IPS-NIHi7 (cell line): ENCODE measurements around the gene HBA2.
"Not testable (repeated sequence)": the region's sequence is repeated elsewhere in the genome, so short reads cannot be mapped to it uniquely, and the experiment has no call there.

Source experiments
- DNase-seq: peaks from one replicate; pipeline ENCODE4 v3.0.0; 2012; ENCODE audit warnings: mixed read lengths; ENCODE audit errors: extremely low spot score

Gene HBA2

DNA sequence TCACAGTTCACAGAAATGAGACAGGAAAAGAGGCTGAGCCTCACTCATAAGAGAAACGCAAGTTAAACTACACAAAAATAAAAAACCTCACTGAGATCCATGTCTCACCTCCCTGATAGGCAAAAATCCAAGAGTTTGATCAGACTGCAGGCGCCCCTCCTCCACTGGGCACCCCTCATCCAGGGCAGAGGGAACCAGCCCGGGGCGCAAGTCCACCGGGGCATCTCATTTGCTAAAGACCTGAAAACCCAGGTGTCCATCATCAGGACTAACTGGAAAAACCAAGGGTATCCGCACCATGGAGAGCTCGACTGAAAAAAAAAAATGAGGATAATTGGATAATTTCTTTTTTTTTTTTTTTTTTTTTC lies 17.7 kb upstream of the HBA2 start:
- no peak for DNase-seq

DNA sequence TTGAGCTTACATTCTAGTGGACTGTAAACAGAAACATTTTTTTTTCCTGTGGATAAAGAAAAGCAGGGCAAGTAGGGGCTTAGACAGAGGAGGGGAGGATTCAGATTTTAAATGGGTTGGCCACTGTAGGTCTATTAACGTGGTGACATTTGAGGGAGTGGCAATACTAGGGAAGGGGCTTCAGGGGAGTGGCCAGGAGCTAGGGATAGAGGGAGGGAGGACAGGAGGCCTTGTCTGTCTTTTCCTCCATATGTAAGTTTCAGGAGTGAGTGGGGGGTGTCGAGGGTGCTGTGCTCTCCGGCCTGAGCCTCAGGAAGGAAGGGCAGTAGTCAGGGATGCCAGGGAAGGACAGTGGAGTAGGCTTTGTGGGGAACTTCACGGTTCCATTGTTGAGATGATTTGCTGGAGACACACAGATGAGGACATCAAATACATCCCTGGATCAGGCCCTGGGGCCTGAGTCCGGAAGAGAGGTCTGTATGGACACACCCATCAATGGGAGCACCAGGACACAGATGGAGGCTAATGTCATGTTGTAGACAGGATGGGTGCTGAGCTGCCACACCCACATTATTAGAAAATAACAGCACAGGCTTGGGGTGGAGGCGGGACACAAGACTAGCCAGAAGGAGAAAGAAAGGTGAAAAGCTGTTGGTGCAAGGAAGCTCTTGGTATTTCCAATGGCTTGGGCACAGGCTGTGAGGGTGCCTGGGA lies 13.4 kb upstream of the HBA2 start:
- DNase-seq = no peak

DNA sequence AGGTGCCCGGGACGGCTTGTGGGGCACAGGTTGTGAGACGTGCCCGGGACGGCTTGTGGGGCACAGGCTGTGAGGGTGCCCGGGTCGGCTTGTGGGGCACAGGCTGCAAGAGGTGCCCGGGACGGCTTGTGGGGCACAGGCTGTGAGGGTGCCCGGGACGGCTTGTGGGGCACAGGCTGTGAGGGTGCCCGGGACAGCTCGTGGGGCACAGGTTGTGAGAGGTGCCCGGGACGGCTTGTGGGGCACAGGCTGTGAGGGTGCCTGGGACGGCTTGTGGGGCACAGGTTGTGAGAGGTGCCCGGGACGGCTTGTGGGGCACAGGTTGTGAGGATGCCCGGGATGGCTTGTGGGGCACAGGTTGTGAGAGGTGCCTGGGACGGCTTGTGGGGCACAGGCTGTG lies 12.4 kb upstream of the HBA2 start:
- DNase-seq = not testable (repeated sequence)

DNA sequence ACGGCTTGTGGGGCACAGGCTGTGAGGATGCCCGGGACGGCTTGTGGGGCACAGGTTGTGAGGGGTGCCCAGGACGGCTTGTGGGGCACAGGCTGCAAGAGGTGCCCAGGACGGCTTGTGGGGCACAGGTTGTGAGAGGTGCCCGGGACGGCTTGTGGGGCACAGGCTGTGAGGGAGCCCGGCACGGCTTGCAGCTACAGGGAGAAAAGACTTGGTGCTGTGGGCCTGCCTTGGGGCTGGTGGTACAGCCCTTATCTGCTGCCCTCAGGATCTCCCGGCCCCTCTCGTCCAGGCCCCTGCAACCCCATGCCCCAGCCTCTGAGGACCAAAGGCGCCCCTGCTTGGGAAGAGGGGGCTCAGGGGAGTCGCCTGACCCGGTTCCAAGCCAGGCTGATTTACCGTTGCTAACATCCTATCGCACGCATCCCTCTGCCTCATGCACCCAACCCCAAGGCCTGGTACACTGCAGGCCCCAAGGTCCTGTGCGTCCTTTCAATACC lies 11.9 kb upstream of the HBA2 start:
- DNase-seq = peak; percentile 5

DNA sequence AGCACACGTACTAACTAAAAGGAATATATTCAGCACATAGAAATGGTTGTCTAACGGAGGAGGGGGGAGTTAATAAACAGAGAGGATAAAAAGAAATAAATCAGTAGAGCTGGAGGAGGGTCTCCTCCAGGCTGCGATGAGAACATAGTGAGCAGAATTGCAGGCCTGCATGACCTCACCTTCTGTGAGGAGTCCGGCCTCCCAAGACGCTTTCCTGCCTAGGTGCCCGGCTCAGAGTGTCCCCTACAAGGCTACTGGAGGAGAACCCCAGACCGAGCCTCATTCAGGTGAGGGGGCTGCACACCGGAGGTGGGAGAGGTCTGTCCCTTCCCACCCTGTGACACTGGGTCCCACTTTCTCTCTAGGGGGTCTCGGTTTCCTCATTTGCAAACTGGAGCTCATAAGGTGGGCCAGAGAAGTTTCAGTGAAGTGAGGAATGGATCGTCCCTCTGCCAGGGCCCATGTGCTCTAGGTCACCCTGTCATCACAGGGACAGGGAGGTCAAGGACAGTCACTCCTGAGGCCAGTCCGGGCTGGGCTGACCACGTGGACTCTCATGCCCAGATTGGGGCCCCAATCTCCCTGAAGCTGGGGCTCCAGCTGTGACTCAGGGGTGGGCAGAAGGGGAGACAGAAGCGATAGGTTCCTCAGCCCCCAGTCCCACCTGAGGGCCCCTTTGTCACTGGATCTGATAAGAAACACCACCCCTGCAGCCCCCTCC lies 10.2 kb upstream of the HBA2 start:
- peak; percentile 7 for DNase-seq

DNA sequence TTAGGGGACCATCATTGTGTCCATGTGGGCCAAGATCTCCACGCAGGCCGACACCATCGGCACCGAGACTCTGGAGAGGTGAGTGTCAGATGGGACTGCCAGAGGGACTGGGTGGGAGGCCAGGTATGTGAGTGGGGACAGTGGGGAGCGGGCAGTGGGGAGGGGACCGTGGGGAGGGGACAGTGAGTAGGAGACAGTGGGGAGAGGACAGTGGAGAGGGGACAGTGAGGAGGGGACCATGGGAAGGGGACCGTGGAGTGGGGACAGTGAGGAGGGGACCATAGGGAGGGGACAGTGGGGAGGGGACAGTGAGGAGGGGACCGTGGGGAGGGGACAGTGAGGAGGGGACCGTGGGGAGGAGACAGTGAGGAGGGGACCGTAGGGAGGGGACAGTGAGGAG lies 9.5 kb upstream of the HBA2 start:
- not testable (repeated sequence) for DNase-seq

DNA sequence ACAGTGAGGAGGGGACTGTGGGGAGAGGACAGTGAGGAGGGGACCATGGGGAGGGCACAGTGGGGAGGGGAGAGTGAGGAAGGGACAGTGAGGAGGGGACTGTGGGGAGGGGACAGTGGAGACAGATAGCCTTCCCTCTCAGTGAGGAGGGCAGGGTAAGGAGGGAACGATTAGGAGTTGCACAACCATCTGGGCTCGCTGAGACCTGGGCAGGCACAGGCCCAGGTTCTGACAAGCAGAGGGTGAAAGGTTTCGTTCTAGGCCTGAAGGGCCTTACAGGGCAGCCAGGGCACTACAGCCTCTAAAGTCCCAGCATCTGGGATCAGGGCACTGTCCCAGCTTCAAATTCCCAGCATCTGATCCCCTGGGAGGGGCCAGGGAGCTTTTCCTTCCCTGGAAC lies 9.0 kb upstream of the HBA2 start:
- DNase-seq = not testable (repeated sequence)

DNA sequence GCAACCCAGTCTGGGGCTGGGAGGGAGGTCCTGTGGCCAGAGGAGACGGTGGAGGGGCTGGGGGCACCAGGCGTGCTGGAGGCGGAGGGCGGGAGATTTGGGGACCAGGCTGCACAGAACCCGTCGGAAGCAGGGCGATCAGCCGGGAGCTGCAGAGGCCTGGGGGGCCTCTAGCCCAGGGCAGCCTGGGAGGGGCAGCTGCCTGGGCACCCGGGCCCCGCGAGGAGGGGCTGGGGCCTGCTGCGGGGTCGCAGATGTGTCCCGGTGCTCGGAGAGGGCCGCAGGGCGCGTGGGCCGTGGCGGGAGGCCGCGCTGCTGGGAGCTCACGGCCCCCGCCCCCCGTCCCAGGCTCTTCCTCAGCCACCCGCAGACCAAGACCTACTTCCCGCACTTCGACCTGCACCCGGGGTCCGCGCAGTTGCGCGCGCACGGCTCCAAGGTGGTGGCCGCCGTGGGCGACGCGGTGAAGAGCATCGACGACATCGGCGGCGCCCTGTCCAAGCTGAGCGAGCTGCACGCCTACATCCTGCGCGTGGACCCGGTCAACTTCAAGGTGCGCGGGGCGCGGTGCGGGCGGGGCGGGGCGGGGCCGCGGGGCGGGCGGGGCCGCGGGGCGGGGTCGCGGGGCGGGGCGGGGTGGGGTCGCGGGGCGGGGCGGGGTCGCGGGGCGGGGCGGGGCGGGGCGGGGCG lies 8.4 kb upstream of the HBA2 start:
- not testable (repeated sequence) for DNase-seq

DNA sequence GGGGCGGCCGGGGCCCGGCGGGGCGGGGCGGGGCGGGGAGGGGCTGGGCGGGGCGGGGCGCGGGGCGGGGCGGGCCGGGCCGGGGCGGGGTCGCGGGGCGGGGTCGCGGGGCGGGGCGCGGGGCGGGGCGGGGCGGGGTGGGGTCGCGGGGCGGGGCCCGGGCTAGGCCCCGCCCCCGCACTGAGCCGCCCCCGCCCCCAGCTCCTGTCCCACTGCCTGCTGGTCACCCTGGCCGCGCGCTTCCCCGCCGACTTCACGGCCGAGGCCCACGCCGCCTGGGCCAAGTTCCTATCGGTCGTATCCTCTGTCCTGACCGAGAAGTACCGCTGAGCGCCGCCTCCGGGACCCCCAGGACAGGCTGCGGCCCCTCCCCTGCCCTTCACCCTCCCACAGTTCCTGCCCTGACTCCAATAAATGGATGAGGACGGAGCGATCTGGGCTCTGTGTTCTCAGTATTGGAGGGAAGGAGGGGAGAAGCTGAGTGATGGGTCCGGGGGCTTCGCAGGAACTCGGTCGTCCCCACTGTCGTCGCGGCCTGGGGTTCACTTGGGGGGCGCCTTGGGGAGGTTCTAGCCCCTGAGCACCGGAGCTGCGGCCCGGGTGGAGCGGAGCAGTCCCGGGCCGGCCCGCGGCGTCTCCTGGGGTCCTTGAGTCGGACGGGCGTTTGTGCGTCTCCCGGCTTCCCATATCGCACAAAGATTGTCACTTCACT lies 7.7 kb upstream of the HBA2 start:
- peak; percentile 64 for DNase-seq

DNA sequence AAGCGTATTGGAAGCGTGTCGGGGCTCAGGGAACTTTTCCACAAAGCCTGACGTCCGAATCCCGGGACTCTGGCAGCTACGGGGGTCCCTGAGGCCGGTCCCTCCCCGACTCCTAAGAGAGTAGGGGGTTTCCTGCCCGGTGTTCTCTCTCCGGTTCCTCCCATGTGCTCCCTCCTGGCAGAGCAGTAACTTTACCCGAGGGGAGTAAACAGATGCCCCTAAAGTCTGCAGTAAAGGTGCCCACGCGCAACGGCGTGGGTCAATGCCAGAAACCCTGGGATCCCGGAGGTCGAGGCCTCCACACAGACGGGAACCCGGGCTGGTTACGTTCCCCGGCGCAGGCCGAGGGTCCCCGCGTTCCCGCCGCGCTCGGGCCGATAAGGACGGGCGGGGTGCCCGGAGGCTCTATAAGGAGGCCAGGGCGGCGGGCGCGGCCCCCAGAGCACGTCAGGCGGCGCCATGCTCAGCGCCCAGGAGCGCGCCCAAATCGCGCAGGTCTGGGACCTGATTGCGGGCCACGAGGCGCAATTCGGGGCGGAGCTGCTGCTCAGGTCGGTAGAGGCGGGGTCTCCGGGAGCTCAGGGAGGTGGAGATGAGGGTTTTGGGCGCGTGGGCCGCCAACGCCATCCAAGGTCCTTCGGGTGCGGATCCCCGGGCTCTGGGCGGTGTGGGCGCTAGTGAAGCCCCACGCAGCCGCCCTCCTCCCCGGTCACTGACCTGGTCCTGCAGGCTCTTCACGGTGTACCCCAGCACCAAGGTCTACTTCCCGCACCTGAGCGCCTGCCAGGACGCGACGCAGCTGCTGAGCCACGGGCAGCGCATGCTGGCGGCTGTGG lies 6.9 kb upstream of the HBA2 start, which contains the start of gene HBM:
Gene HBM (plus strand): TSS at position 440 of the 836 bp plus-strand sequence. CDS start 20 bp downstream, at position 460.
- peak; percentile 18 for DNase-seq

DNA sequence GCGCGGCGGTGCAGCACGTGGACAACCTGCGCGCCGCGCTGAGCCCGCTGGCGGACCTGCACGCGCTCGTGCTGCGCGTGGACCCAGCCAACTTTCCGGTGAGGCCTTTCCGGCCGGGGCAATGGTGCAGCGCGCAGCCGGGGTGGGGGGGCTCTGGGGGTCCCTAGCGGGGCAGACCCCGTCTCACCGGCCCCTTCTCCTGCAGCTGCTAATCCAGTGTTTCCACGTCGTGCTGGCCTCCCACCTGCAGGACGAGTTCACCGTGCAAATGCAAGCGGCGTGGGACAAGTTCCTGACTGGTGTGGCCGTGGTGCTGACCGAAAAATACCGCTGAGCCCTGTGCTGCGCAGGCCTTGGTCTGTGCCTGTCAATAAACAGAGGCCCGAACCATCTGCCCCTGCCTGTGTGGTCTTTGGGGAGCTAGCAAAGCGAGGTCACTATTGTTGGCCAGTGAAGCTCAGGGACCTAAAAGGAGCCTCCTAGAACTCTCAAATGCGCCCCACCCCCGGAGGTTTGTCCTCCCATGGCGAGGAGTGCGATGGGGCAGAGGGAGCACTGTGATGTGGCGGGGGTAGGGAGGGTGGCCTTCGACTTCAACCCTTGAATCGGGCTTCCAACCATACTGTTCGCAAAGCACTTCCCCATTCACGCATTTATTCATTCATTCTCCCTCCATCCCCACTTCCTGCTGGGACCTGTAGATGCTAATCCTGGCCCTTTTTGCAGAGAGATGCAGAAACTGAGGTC lies 6.1 kb upstream of the HBA2 start:
- peak; percentile 13 for DNase-seq

DNA sequence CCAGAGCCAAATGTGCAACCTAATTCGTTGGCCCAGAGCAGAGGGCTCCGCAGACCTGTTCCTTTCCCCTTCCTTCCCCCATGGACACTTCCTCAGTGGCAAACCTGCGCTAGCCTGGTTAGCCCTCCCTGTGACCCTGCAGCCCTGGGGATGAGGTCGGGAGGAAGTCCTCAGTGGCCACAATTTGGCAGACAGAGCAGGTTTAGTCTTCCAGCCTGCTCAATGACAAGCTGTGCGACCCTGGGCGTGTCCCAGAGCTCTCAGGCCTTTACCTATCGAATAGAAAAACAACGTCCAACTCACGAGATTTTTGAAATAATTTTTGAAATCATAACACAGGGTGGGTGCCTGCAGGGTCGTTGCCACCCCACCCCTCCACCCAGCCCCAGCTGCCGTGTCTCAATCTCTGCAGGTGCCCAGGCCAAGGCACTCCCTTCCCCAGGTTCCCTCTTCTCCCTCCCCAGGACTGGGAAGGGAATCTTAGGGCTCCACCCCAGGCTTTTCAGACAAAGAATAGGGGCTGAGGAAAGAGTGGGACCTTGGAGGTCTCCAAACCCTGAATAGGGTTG lies 5.5 kb upstream of the HBA2 start:
- peak; percentile 8 for DNase-seq

DNA sequence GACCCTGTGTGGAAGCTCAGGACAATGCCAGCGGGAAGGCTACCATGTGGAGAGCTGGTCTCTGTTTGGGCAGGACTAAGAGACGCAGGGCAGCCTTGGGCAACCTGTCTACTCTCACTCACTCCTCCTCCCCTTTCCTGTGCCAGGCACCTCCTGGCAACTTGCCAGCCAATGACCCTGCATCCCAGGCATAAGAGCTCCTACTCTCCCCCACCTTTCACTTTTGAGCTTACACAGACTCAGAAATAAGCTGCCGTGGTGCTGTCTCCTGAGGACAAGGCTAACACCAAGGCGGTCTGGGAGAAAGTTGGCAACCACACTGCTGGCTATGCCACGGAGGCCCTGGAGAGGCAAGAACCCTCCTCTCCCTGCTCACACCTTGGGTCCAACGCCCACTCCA lies 4.3 kb upstream of the HBA2 start:
- no peak for DNase-seq

DNA sequence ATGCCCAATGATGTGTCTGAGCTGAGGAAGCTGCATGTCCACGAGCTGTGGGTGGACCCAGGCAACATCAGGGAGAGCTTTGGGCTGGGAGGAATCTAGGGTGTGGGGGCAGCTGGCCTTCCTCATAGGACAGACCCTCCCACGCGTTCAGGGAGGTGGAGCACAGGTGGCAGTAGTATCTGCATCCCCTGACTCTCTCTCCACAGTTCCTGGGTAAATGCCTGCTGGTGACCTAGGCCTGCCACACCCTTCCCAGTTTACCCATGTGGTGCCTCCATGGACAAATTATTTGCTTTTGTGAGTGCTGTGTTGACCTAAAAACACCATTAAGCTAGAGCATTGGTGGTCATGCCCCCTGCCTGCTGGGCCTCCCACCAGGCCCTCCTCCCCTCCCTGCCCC lies 3.7 kb upstream of the HBA2 start:
- no peak for DNase-seq

DNA sequence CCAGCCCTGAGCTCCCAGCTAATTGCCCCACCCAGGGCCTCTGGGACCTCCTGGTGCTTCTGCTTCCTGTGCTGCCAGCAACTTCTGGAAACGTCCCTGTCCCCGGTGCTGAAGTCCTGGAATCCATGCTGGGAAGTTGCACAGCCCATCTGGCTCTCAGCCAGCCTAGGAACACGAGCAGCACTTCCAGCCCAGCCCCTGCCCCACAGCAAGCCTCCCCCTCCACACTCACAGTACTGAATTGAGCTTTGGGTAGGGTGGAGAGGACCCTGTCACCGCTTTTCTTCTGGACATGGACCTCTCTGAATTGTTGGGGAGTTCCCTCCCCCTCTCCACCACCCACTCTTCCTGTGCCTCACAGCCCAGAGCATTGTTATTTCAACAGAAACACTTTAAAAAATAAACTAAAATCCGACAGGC lies 2.6 kb upstream of the HBA2 start:
- DNase-seq = not testable (repeated sequence)

DNA sequence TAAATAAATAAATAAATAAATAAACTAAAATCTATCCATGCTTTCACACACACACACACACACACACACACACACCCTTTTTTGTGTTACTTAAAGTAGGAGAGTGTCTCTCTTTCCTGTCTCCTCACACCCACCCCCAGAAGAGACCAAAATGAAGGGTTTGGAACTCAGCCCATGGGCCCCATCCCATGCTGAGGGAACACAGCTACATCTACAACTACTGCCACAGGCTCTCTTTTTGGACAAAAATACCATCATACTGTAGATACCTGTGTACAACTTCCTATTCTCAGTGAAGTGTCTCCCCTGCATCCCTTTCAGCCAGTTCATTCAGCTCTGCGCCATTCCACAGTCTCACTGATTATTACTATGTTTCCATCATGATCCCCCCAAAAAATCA lies 1.9 kb upstream of the HBA2 start:
- DNase-seq = no peak

DNA sequence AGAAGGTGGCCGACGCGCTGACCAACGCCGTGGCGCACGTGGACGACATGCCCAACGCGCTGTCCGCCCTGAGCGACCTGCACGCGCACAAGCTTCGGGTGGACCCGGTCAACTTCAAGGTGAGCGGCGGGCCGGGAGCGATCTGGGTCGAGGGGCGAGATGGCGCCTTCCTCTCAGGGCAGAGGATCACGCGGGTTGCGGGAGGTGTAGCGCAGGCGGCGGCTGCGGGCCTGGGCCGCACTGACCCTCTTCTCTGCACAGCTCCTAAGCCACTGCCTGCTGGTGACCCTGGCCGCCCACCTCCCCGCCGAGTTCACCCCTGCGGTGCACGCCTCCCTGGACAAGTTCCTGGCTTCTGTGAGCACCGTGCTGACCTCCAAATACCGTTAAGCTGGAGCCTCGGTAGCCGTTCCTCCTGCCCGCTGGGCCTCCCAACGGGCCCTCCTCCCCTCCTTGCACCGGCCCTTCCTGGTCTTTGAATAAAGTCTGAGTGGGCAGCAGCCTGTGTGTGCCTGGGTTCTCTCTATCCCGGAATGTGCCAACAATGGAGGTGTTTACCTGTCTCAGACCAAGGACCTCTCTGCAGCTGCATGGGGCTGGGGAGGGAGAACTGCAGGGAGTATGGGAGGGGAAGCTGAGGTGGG lies 657 bp downstream of the HBA2 start:
- not testable (repeated sequence) for DNase-seq

DNA sequence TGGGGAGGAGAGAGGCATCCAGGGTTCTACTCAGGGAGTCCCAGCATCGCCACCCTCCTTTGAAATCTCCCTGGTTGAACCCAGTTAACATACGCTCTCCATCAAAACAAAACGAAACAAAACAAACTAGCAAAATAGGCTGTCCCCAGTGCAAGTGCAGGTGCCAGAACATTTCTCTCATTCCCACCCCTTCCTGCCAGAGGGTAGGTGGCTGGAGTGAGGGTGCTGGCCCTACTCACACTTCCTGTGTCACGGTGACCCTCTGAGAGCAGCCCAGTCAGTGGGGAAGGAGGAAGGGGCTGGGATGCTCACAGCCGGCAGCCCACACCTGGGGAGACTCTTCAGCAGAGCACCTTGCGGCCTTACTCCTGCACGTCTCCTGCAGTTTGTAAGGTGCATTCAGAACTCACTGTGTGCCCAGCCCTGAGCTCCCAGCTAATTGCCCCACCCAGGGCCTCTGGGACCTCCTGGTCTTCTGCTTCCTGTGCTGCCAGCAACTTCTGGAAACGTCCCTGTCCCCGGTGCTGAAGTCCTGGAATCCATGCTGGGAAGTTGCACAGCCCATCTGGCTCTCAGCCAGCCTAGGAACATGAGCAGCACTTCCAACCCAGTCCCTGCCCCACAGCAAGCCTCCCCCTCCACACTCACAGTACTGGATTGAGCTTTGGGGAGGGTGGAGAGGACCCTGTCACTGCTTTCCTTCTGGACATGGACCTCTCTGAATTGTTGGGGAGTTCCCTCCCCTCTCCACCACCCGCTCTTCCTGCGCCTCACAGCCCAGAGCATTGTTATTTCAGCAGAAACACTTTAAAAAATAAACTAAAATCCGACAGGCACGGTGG lies 1.5 kb downstream of the HBA2 start:
- not testable (repeated sequence) for DNase-seq
